Measurements from ENCODE around the gene AMZ2. TPM values are rescaled to one million over a fixed set of nuclear protein-coding genes. Genes with fewer than 3 reads are reported as not detected.

The AMZ2 gene
- total and polyA plus RNA-seq, 2 experiments from 2014 or later, result 54.2 to 71.5 TPM

- no peak overlapping the region for H3K27ac ChIP-seq (ENCODE audit: low read depth)
- Mint-ChIP-seq H3K36me3 (ENCODE audit: low read depth) (peaks cover 17% of the 10 kb centered on the region; the same call in 2 of the 3 replicates), H3K9me3 (no peaks in the 10 kb centered on the region), H3K27ac (no peak overlapping the region), H3K4me3 (peak overlapping the region; percentile 17; the same call in 2 of the 3 replicates), H3K4me1 (peaks cover 8% of the 10 kb centered on the region), H3K27me3 (ENCODE audit: insufficient read depth, low read depth, poor library complexity) (peaks cover 5% of the 10 kb centered on the region)
- H3K27me3 ChIP-seq (ENCODE audit: insufficient read depth), result no peaks in the 10 kb centered on the region
- peaks cover 5% of the 10 kb centered on the region; the same call in 1 of the 2 replicates for H3K36me3 ChIP-seq (ENCODE audit: insufficient read depth)
- DNase-seq (ENCODE audit: low spot score), result no peak
- no peak overlapping the region for H3K4me2 ChIP-seq
- H4K20me1 ChIP-seq (replicated peaks; ENCODE audit: insufficient read depth), result no peaks in the 10 kb centered on the region
- H3K79me2 ChIP-seq (replicated peaks; ENCODE audit: insufficient read depth), result no peaks in the 10 kb centered on the region
- no peak for TF ChIP-seq STAT1 (IDR thresholded peaks at IDR 0.05; ENCODE audit: unreplicated experiment)
- TF ChIP-seq ZNF331 (CRISPR knock-in tag; IDR thresholded peaks at IDR 0.05; ENCODE audit: low read depth), result no peak
- TF ChIP-seq CREB1 (CRISPR knock-in tag; IDR thresholded peaks at IDR 0.05; ENCODE audit: low read depth), result no peak
- TF ChIP-seq CTCF (conservative IDR thresholded peaks at IDR 0.05; ENCODE audit: low read depth in 2 of 2), result no peak
- TF ChIP-seq ZNF462 (CRISPR knock-in tag; IDR thresholded peaks at IDR 0.05), result no peak
- no peak for TF ChIP-seq EZH2phosphoT487 (IDR thresholded peaks at IDR 0.05; ENCODE audit: unreplicated experiment)
- TF ChIP-seq POLR2AphosphoS5 (IDR thresholded peaks at IDR 0.05; ENCODE audit: low read depth), result no peak
- TF ChIP-seq NANOG (IDR thresholded peaks at IDR 0.05; ENCODE audit: borderline replicate concordance), result no peak
- no peak for TF ChIP-seq ZNF114 (CRISPR knock-in tag; IDR thresholded peaks at IDR 0.05)
- no peak for TF ChIP-seq ETS1 (IDR thresholded peaks at IDR 0.05)
- no peak for TF ChIP-seq REST (IDR thresholded peaks at IDR 0.05; ENCODE audit: unreplicated experiment)
- no peak for TF ChIP-seq JUNB (IDR thresholded peaks at IDR 0.05; ENCODE audit: unreplicated experiment)
- no peak for TF ChIP-seq EZH2 (IDR thresholded peaks at IDR 0.05; ENCODE audit: low read depth, unreplicated experiment)
- H3F3A ChIP-seq (replicated peaks; ENCODE audit: low read depth), result no peaks in the 10 kb centered on the region
- H3K4me1 ChIP-seq (ENCODE audit: insufficient read depth), result peaks cover 5% of the 10 kb centered on the region; the same call in 1 of the 2 replicates
- H2AFZ ChIP-seq, result no peak overlapping the region
- no peak overlapping the region for H3K4me3 ChIP-seq
- ATAC-seq, result no peak
- no peaks in the 10 kb centered on the region for H3K9me2 ChIP-seq (ENCODE audit: insufficient read depth)
These were observed 12.4 kb downstream of the AMZ2 start for GRCh38 chr17:68260051-68260762.

Measured in GM23338 (cell line).